ENCODE results near the gene TSPAN18. TPM values are rescaled to one million over a fixed set of nuclear protein-coding genes. Genes with fewer than 3 reads are reported as not detected.
A peak's percentile ranks its signal among the peaks of the same experiment; 100 is the strongest.

TSPAN18 gene
- total RNA-seq, 1 donor from 2014 or later = 717 TPM

DNA sequence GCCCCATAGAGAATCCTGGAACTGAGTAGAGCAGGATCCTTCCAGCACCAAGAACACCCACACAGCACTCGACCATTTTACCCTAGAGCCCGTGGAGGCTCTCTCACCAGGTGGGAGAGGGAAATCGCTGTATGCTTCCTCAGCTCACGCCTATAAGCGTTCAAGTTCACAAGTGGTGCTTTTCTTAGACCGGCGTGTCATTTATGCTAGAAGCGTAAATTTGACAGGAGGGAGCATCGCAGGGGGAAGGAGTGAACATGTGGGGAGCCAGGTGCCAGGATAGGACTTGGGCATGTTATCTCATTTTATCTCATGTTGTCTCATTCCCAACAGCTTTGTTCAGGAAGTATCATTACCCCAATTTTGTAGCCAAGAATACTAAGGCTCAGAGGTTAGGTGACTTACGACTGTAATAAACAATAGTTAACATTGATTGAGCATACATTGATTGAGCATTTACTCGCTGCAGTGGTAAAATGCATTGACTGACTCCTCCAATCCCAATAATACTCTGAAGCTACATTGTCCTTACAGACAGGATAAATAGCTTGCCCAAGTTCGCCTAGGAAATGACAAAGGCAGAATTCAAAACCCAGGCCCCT is 243.0 kb downstream of the TSPAN18 start:
- TF ChIP-seq, protein P1, sequence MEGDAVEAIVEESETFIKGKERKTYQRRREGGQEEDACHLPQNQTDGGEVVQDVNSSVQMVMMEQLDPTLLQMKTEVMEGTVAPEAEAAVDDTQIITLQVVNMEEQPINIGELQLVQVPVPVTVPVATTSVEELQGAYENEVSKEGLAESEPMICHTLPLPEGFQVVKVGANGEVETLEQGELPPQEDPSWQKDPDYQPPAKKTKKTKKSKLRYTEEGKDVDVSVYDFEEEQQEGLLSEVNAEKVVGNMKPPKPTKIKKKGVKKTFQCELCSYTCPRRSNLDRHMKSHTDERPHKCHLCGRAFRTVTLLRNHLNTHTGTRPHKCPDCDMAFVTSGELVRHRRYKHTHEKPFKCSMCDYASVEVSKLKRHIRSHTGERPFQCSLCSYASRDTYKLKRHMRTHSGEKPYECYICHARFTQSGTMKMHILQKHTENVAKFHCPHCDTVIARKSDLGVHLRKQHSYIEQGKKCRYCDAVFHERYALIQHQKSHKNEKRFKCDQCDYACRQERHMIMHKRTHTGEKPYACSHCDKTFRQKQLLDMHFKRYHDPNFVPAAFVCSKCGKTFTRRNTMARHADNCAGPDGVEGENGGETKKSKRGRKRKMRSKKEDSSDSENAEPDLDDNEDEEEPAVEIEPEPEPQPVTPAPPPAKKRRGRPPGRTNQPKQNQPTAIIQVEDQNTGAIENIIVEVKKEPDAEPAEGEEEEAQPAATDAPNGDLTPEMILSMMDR (IDR thresholded peaks at IDR 0.05; ENCODE audit: unreplicated experiment) = no peak
- Mint-ChIP-seq H3K27me3 (ENCODE audit: unreplicated experiment) (peaks cover 2% of the 10 kb centered on the region), H3K36me3 (ENCODE audit: low read depth, unreplicated experiment) (peaks cover 3% of the 10 kb centered on the region), H3K27ac (ENCODE audit: unreplicated experiment) (no peak overlapping the region), H3K9me3 (ENCODE audit: unreplicated experiment) (no peaks in the 10 kb centered on the region), H3K4me1 (ENCODE audit: unreplicated experiment) (peaks cover 15% of the 10 kb centered on the region), H3K4me3 (ENCODE audit: unreplicated experiment) (no peak overlapping the region)
- DNase-seq (ENCODE audit: low spot score) = no peak

DNA sequence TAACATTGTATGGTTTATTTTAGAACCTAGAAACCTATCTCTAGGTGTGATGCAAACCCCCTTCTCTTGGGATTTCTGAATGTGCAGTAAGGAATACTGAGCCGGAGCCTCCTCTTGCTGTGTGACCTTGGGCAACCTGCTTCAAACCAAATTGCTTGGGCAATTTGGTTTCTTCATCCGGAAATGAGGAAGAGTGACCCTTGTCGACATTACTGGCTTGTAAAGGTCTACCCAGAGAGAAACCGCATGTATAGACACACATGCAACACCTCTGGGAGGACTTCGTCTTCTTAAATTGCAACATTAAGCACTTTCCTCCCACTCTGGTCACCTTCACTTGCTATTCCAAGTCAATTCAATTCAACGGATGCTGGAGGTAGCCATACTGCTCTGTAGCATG is 243.5 kb downstream of the TSPAN18 start:
- H3K9me3 Mint-ChIP-seq (ENCODE audit: unreplicated experiment) = no peaks in the 10 kb centered on the region
- no peak overlapping the region for H3K4me3 Mint-ChIP-seq (ENCODE audit: unreplicated experiment)
- no peak for DNase-seq (ENCODE audit: low spot score)
- TF ChIP-seq, protein P1 (IDR thresholded peaks at IDR 0.05; ENCODE audit: unreplicated experiment) = no peak
- H3K27ac Mint-ChIP-seq (ENCODE audit: unreplicated experiment) = no peak overlapping the region
- peaks cover 2% of the 10 kb centered on the region for H3K27me3 Mint-ChIP-seq (ENCODE audit: unreplicated experiment)
- peaks cover 15% of the 10 kb centered on the region for H3K4me1 Mint-ChIP-seq (ENCODE audit: unreplicated experiment)
- peaks cover 3% of the 10 kb centered on the region for H3K36me3 Mint-ChIP-seq (ENCODE audit: low read depth, unreplicated experiment)

DNA sequence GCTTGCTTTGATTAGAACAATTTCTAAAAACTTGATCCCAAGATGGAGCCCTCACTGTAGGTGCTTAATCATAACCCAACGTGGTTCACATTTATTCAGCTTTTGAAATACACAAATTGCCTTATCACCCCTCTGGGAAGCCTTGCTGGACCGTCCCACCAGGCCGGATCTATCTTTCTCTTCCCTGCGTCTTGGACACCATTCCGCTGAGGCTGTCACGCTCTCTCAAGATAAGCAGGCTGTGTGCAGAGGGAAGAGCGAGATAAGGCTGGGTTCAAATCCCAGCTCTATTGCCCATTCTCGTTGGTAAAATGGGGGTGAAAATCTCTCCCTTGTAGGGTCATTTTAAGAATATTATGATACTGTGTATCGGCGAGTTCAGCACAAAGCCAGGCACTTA is 244.4 kb downstream of the TSPAN18 start:
- peaks cover 15% of the 10 kb centered on the region for H3K4me1 Mint-ChIP-seq (ENCODE audit: unreplicated experiment)
- H3K36me3 Mint-ChIP-seq (ENCODE audit: low read depth, unreplicated experiment) = peaks cover 3% of the 10 kb centered on the region
- TF ChIP-seq, protein P1 (IDR thresholded peaks at IDR 0.05; ENCODE audit: unreplicated experiment) = no peak
- peaks cover 2% of the 10 kb centered on the region for H3K27me3 Mint-ChIP-seq (ENCODE audit: unreplicated experiment)
- no peak overlapping the region for H3K4me3 Mint-ChIP-seq (ENCODE audit: unreplicated experiment)
- no peak for DNase-seq (ENCODE audit: low spot score)
- no peak overlapping the region for H3K27ac Mint-ChIP-seq (ENCODE audit: unreplicated experiment)
- no peaks in the 10 kb centered on the region for H3K9me3 Mint-ChIP-seq (ENCODE audit: unreplicated experiment)

DNA sequence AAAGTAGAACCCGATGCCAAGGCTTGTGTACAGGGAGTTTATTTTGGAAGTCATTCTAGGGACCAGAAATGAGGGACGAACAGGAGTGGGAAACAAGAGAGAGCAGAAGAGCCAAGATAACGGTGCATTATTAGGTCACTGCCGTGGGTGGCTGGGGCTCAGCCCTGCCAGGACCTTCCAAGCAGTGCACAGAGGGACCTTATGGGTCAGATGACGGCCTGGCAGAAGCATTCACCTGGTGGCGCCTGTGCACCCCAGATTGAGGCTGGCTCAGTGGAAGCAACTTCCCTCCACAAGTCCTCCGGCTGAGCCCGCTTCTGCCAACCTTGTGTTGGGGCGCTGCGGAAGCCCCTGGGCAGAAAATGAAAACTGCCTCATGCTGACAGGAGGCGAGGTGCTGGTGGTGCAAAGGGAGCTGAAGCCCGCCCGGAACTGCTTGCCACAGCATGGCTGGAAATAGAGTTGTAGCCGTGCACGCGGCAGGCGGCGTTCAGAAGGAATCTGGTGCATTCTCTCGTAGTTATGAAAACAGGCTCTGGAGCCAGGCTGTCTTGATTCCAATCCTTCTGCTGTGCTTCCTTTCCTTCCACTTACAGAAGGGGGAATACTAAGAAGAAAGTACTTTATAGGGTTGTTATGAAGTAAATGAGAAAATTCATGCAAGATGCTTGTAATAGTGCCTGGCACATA is 246.1 kb downstream of the TSPAN18 start:
- peaks cover 19% of the 10 kb centered on the region for H3K4me1 Mint-ChIP-seq (ENCODE audit: unreplicated experiment)
- TF ChIP-seq, protein P1 (IDR thresholded peaks at IDR 0.05; ENCODE audit: unreplicated experiment) = no peak
- H3K27me3 Mint-ChIP-seq (ENCODE audit: unreplicated experiment) = peaks cover 5% of the 10 kb centered on the region
- H3K4me3 Mint-ChIP-seq (ENCODE audit: unreplicated experiment) = peak overlapping the region; percentile 4
- no peaks in the 10 kb centered on the region for H3K9me3 Mint-ChIP-seq (ENCODE audit: unreplicated experiment)
- peak overlapping the region; percentile 36 for H3K27ac Mint-ChIP-seq (ENCODE audit: unreplicated experiment)
- no peak for DNase-seq (ENCODE audit: low spot score)
- peaks cover 3% of the 10 kb centered on the region for H3K36me3 Mint-ChIP-seq (ENCODE audit: low read depth, unreplicated experiment)
